Measurements from ENCODE around the gene ZNF85. TPM values are rescaled to one million over a fixed set of nuclear protein-coding genes. Genes with fewer than 3 reads are reported as not detected.
"Not testable (repeated sequence)": the region's sequence is repeated elsewhere in the genome, so short reads cannot be mapped to it uniquely, and the experiment has no call there.

ZNF85 gene
- total RNA-seq, 1 experiment from 2014 or later: 26.8 TPM

DNA sequence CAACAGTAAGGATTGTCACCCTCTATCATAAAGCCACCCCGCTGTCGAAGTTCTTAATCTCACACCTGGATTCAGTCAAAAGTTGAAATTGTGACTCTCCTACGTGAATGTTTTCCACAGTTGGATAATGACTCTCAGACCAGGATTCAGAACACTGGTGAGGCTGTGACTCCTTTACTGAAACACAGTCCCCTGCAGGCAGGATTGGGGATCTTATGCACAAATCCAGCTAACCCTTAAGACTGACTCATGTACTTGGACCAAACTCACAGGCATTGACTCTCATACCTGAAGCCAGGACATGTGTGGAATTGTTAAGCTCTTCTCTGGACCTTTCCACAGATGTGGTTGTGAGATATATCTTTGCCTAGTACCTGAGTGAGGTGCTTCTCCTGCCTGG lies 46.8 kb downstream of the ZNF85 start:
- no peaks in the 10 kb centered on the region for H3K4me1 ChIP-seq (ENCODE audit: insufficient read depth, low read length)
- H4K20me1 ChIP-seq (ENCODE audit: control insufficient read depth, insufficient read depth, insufficient read length): no peaks in the 10 kb centered on the region
- no peak for DNase-seq
- H3K23ac ChIP-seq (ENCODE audit: insufficient read length, low read depth, low read length): no peak overlapping the region
- no peak overlapping the region for H3K18ac ChIP-seq (ENCODE audit: insufficient read length, low read depth, low read length)
- no peak overlapping the region for H3K9ac ChIP-seq (ENCODE audit: extremely low read depth, insufficient read length, low read length)
- H3K79me1 ChIP-seq (ENCODE audit: insufficient read depth, low read depth, low read length, poor library complexity, severe bottlenecking): no peaks in the 10 kb centered on the region
- H3K56ac ChIP-seq (ENCODE audit: insufficient read length, low read depth, low read length): no peak overlapping the region
- no peak overlapping the region for H3K27ac Mint-ChIP-seq
- no peaks in the 10 kb centered on the region for H3K36me3 Mint-ChIP-seq (ENCODE audit: insufficient read depth in 1 of 3, low read depth in 3 of 3)
- no peaks in the 10 kb centered on the region for H3K79me2 ChIP-seq (ENCODE audit: insufficient read depth, low read length)
- no peak overlapping the region for H3K27ac ChIP-seq (ENCODE audit: insufficient read length, low read depth, low read length)
- H2AFZ ChIP-seq (ENCODE audit: low read length): no peak overlapping the region
- no CpG with 5 or more reads among the region's 3 CpGs for WGBS (ENCODE audit: extremely low coverage, insufficient read length, low lambda C conversion rate)
- H3K9me3 ChIP-seq (ENCODE audit: control insufficient read depth, low read depth, low read length): no peaks in the 10 kb centered on the region
- H2AK5ac ChIP-seq (ENCODE audit: insufficient read length, low read length): no peak overlapping the region
- H3K14ac ChIP-seq (ENCODE audit: insufficient read depth, low read length): no peak overlapping the region
- no peaks in the 10 kb centered on the region for H3K23me2 ChIP-seq (ENCODE audit: insufficient read length, low read depth, low read length, poor library complexity, severe bottlenecking)
- no peak overlapping the region for H2BK120ac ChIP-seq (ENCODE audit: low read depth, low read length, poor library complexity, severe bottlenecking)
- no peaks in the 10 kb centered on the region for H3K27me3 Mint-ChIP-seq (ENCODE audit: low read depth)
- H2BK15ac ChIP-seq (ENCODE audit: low read depth, low read length): no peak overlapping the region
- H2BK5ac ChIP-seq (ENCODE audit: insufficient read length, low read length): no peak overlapping the region
- H4K5ac ChIP-seq (ENCODE audit: insufficient read length, low read depth, low read length): no peak overlapping the region
- no peak overlapping the region for H2BK20ac ChIP-seq (ENCODE audit: low read depth, low read length, poor library complexity, severe bottlenecking)
- TF ChIP-seq, protein P1, sequence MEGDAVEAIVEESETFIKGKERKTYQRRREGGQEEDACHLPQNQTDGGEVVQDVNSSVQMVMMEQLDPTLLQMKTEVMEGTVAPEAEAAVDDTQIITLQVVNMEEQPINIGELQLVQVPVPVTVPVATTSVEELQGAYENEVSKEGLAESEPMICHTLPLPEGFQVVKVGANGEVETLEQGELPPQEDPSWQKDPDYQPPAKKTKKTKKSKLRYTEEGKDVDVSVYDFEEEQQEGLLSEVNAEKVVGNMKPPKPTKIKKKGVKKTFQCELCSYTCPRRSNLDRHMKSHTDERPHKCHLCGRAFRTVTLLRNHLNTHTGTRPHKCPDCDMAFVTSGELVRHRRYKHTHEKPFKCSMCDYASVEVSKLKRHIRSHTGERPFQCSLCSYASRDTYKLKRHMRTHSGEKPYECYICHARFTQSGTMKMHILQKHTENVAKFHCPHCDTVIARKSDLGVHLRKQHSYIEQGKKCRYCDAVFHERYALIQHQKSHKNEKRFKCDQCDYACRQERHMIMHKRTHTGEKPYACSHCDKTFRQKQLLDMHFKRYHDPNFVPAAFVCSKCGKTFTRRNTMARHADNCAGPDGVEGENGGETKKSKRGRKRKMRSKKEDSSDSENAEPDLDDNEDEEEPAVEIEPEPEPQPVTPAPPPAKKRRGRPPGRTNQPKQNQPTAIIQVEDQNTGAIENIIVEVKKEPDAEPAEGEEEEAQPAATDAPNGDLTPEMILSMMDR (conservative IDR thresholded peaks at IDR 0.05): no peak
- no peak overlapping the region for H3K4me3 Mint-ChIP-seq
- no peak overlapping the region for H2BK12ac ChIP-seq (ENCODE audit: insufficient read length, low read depth, low read length)
- H3T11ph ChIP-seq (ENCODE audit: low read length): no peak overlapping the region
- H3K4ac ChIP-seq (ENCODE audit: low read depth, low read length): no peak overlapping the region
- peaks cover 17 to 26% of the 10 kb centered on the region in 2 experiments for H3K9me3 Mint-ChIP-seq
- H4K8ac ChIP-seq (replicated peaks; ENCODE audit: insufficient read length, low read depth, low read length): no peak overlapping the region
- no peak overlapping the region for H4K91ac ChIP-seq (ENCODE audit: insufficient read length, low read depth, low read length)
- H3K4me2 ChIP-seq (ENCODE audit: insufficient read depth, insufficient read length, low read length): no peak overlapping the region
- H3K27me3 ChIP-seq (ENCODE audit: insufficient read depth, low read length): no peaks in the 10 kb centered on the region
- H3K4me1 Mint-ChIP-seq: no peaks in the 10 kb centered on the region

- not testable (repeated sequence) for H3K9me3 ChIP-seq (ENCODE audit: control insufficient read depth, low read depth, low read length); H4K5ac ChIP-seq (ENCODE audit: insufficient read length, low read depth, low read length); H3K4me1 Mint-ChIP-seq; H3K23me2 ChIP-seq (ENCODE audit: insufficient read length, low read depth, low read length, poor library complexity, severe bottlenecking); H3K4me1 ChIP-seq (ENCODE audit: insufficient read depth, low read length); H3K79me2 ChIP-seq (ENCODE audit: insufficient read depth, low read length); H3K4me2 ChIP-seq (ENCODE audit: insufficient read depth, insufficient read length, low read length); H3K27ac Mint-ChIP-seq; H3K36me3 Mint-ChIP-seq (ENCODE audit: insufficient read depth in 1 of 3, low read depth in 3 of 3); DNase-seq; H4K91ac ChIP-seq (ENCODE audit: insufficient read length, low read depth, low read length); H3K4me3 Mint-ChIP-seq; H3K9ac ChIP-seq (ENCODE audit: extremely low read depth, insufficient read length, low read length); H2BK5ac ChIP-seq (ENCODE audit: insufficient read length, low read length); H2BK15ac ChIP-seq (ENCODE audit: low read depth, low read length); H3K56ac ChIP-seq (ENCODE audit: insufficient read length, low read depth, low read length); H4K8ac ChIP-seq (replicated peaks; ENCODE audit: insufficient read length, low read depth, low read length); H3K14ac ChIP-seq (ENCODE audit: insufficient read depth, low read length); H3K18ac ChIP-seq (ENCODE audit: insufficient read length, low read depth, low read length); H2BK12ac ChIP-seq (ENCODE audit: insufficient read length, low read depth, low read length); H3K79me1 ChIP-seq (ENCODE audit: insufficient read depth, low read depth, low read length, poor library complexity, severe bottlenecking); H4K20me1 ChIP-seq (ENCODE audit: control insufficient read depth, insufficient read depth, insufficient read length); H3K23ac ChIP-seq (ENCODE audit: insufficient read length, low read depth, low read length); H2BK120ac ChIP-seq (ENCODE audit: low read depth, low read length, poor library complexity, severe bottlenecking); H2AK5ac ChIP-seq (ENCODE audit: insufficient read length, low read length); H3T11ph ChIP-seq (ENCODE audit: low read length); H2AFZ ChIP-seq (ENCODE audit: low read length); H3K27me3 ChIP-seq (ENCODE audit: insufficient read depth, low read length); H3K4ac ChIP-seq (ENCODE audit: low read depth, low read length); H3K27ac ChIP-seq (ENCODE audit: insufficient read length, low read depth, low read length); H2BK20ac ChIP-seq (ENCODE audit: low read depth, low read length, poor library complexity, severe bottlenecking)
- no CpG with 5 or more reads among the region's 2 CpGs for WGBS (ENCODE audit: extremely low coverage, insufficient read length, low lambda C conversion rate)
- Mint-ChIP-seq H3K9me3 (peaks cover 50 to 54% of the 10 kb centered on the region in 2 experiments), H3K27me3 (ENCODE audit: low read depth) (peaks cover 10% of the 10 kb centered on the region)
These were observed 69.7 kb downstream of the ZNF85 start for GRCh38 chr19:20992788-20993187.
